Lung (tissue), 10 donors: ENCODE results near the gene NUTM2G. TPM values are rescaled to one million over a fixed set of nuclear protein-coding genes. Genes with fewer than 3 reads are reported as not detected.
"Not testable (repeated sequence)": the region's sequence is repeated elsewhere in the genome, so short reads cannot be mapped to it uniquely, and the experiment has no call there.

ENCODE experiments used
- ATAC-seq: fragments of 200-7000 bp; cut with Tn5 transposase; one replicate; pipeline ENCODE4 v1.9.1; 2020; ENCODE audit warnings: moderate number of reproducible peaks; ENCODE audit not compliant: insufficient read depth, low FRiP score
- DNase-seq, 3 donors: peaks; one replicate each; pipeline ENCODE4 v3.0.0-alpha.2; 2013 to 2017
- H3K27ac ChIP-seq, 2 donors: one replicate each; pipeline ENCODE4 v1.5.1; 2013; ENCODE audit warnings: mild to moderate bottlenecking in 2 of 2, moderate library complexity in 2 of 2, control low read depth in 1 of 2, inconsistent platforms in 1 of 2, low read depth in 1 of 2, low read length in 1 of 2
- H3K27me3 ChIP-seq, 3 donors: one replicate each; pipeline ENCODE4 v1.5.1; 2013; ENCODE audit warnings: low read length in 2 of 3; ENCODE audit not compliant: control insufficient read depth in 3 of 3, insufficient read depth in 3 of 3
- H3K36me3 ChIP-seq, 4 donors: one replicate each; pipeline ENCODE4 v1.5.1; 2013; ENCODE audit warnings: low read length in 4 of 4, mild to moderate bottlenecking in 1 of 4, moderate library complexity in 1 of 4; ENCODE audit not compliant: control insufficient read depth in 4 of 4, insufficient read depth in 4 of 4
- H3K4me1 ChIP-seq, 5 donors: one replicate each; pipeline ENCODE4 v1.5.1; 2013; ENCODE audit warnings: low read length in 5 of 5, mild to moderate bottlenecking in 2 of 5, moderate library complexity in 1 of 5; ENCODE audit not compliant: control insufficient read depth in 5 of 5, insufficient read depth in 5 of 5
- H3K4me3 ChIP-seq: one replicate; pipeline ENCODE4 v1.5.1; 2013; ENCODE audit warnings: mild to moderate bottlenecking, control low read depth, moderate library complexity
- H3K9ac ChIP-seq, 2 donors: one replicate each; pipeline ENCODE4 v1.5.1; 2013; ENCODE audit warnings: low read length in 2 of 2, control low read depth in 1 of 2; ENCODE audit not compliant: insufficient read depth in 1 of 2
- H3K9me3 ChIP-seq, 4 donors: one replicate each; pipeline ENCODE4 v1.5.1; 2013; ENCODE audit warnings: low read length in 3 of 4, mild to moderate bottlenecking in 1 of 4, moderate library complexity in 1 of 4; ENCODE audit not compliant: control insufficient read depth in 4 of 4, insufficient read depth in 3 of 4
- WGBS, 2 donors: extraction: QIAGEN DNeasy Blood & Tissue Kit; methylation state at CpG; one replicate each; pipeline ENCODE4 v1.1.7; 2013; 5-methylcytosine and 5-hydroxymethylcytosine counted together
- polyA plus RNA-seq, 2 donors: library from polyadenylated mRNA; stranded (reverse); fragments of 200-250 nt; gene quantifications; one replicate each; pipeline ENCODE4 v1.2.1, GENCODE V29; 2013
- total RNA-seq, 2 donors: library from RNA; depleted of rRNA in 1 of 2; stranded (reverse); fragments of >200 nt in 1 of 2; gene quantifications; one replicate each; pipeline ENCODE4 v1.2.1, GENCODE V29; 2014 to 2021
- donor health status: Bipolar disorder and iron deficiency.
- donor health status: healthy.
- donor health status: DM: yes; HTN: yes; CAD: no.

NUTM2G gene
- total and polyA plus RNA-seq, 4 donors = not detected

- H3K27ac ChIP-seq, DNase-seq, H3K4me1 ChIP-seq, H3K27me3 ChIP-seq, ATAC-seq, H3K9ac ChIP-seq, H3K4me3 ChIP-seq, H3K9me3 ChIP-seq, H3K36me3 ChIP-seq: not testable (repeated sequence)
- WGBS, 2 donors = 100% methylated on average over 1 of the region's 10 CpGs; no CpG with 5 or more reads in 1 of the 2 donors
Measured at GRCh38 chr9:96938957-96939665, 10.5 kb downstream of the NUTM2G start.

GRCh38 chr9:96940982-96941381, 12.3 kb downstream of the NUTM2G start:
- H3K9ac ChIP-seq, H3K27me3 ChIP-seq, H3K27ac ChIP-seq, H3K9me3 ChIP-seq, ATAC-seq, H3K4me3 ChIP-seq, DNase-seq, H3K4me1 ChIP-seq, H3K36me3 ChIP-seq: not testable (repeated sequence)
- 74 to 100% methylated on average over 1 to 5 of the region's 7 CpGs for WGBS, 2 donors

GRCh38 chr9:96941628-96942027, 13.0 kb downstream of the NUTM2G start:
- not testable (repeated sequence) for H3K9me3 ChIP-seq, DNase-seq, H3K36me3 ChIP-seq, H3K27ac ChIP-seq, ATAC-seq, H3K9ac ChIP-seq, H3K27me3 ChIP-seq, H3K4me3 ChIP-seq, H3K4me1 ChIP-seq
- 99 to 100% methylated on average over 2 to 3 of the region's 8 CpGs for WGBS, 2 donors

- ATAC-seq, H3K27ac ChIP-seq, H3K4me3 ChIP-seq, H3K36me3 ChIP-seq, H3K9ac ChIP-seq, DNase-seq, H3K4me1 ChIP-seq, H3K27me3 ChIP-seq, H3K9me3 ChIP-seq: not testable (repeated sequence)
- 100% methylated on average over 1 of the region's 4 CpGs; no CpG with 5 or more reads in 1 of the 2 donors for WGBS, 2 donors
Measured at GRCh38 chr9:96942181-96942580, 13.5 kb downstream of the NUTM2G start.

- H3K27me3 ChIP-seq, H3K4me3 ChIP-seq, H3K9me3 ChIP-seq, H3K4me1 ChIP-seq, DNase-seq, H3K27ac ChIP-seq, H3K9ac ChIP-seq, H3K36me3 ChIP-seq: not testable (repeated sequence)
- peak; percentile 79 for ATAC-seq
- no CpG with 5 or more reads among the region's 1 CpG for WGBS, 2 donors
Measured at GRCh38 chr9:96949346-96949745, 20.7 kb downstream of the NUTM2G start.

- not testable (repeated sequence) for H3K36me3 ChIP-seq, DNase-seq, H3K27me3 ChIP-seq, ATAC-seq, H3K27ac ChIP-seq, H3K9me3 ChIP-seq, H3K4me3 ChIP-seq, H3K9ac ChIP-seq, H3K4me1 ChIP-seq
- WGBS, 2 donors = no CpG with 5 or more reads among the region's 2 CpGs
Measured at GRCh38 chr9:96950539-96950938, 21.9 kb downstream of the NUTM2G start.

- not testable (repeated sequence) for ATAC-seq, H3K9ac ChIP-seq, H3K9me3 ChIP-seq, H3K4me3 ChIP-seq, H3K4me1 ChIP-seq, H3K36me3 ChIP-seq, H3K27ac ChIP-seq, H3K27me3 ChIP-seq
- DNase-seq = peak in 2 of 3 donors; percentile 9 to 16
- WGBS, 2 donors = 73 to 83% methylated on average over 5 of the region's 5 CpGs
Measured at GRCh38 chr9:96967591-96967990, 38.9 kb downstream of the NUTM2G start.

GRCh38 chr9:96972552-96972951, 43.9 kb downstream of the NUTM2G start:
- H3K9me3 ChIP-seq, ATAC-seq, H3K27me3 ChIP-seq, H3K4me1 ChIP-seq, DNase-seq, H3K27ac ChIP-seq, H3K36me3 ChIP-seq, H3K4me3 ChIP-seq, H3K9ac ChIP-seq: not testable (repeated sequence)
- 91% methylated on average over 2 of the region's 2 CpGs for WGBS, 2 donors
